ENCODE results near the gene ITPRIPL2.

DNA sequence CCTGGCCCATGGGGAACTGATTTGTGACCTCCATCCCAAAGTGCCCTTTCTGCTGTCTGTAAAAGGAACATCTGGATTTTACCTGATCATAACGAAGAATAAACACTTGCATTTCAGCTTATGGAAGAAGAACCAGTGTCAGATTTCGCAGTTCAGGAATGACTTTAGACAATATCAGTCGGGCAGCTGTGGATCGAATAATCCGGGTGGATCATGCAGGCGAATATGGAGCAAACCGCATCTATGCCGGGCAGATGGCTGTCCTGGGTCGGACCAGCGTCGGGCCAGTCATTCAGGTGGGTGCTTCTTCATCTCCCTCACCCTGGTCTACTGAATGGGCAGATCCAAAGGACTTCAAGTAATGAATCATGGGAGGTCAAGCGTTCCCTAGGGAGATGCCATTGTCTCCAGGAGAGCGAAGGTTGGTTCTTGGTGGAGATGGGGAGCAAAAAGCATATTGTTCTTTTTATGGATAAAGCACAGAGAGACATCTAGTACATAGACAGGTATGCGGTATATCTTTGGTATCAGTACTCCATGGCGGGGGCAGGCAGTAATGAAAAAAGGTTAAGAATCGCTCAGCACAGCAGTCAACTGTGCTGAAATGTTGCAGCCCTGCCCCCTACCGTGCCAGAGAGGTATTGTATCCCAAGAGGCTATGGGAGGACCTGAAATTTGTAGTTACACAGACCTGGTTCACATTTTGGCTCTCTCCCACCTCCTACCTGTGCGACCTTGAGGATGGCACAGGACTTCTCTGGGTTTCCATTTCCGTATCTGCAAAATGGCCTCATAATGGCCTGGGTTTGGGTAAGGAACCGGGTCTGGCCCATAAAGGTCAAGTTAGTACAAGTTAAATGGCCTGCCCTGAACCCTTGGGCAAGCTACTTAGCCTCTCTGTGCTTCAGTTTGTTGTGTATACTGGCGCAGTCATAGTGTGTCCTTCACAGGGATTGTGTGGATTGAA is 41.7 kb upstream of the ITPRIPL2 start:
- TF ChIP-seq, protein P1, sequence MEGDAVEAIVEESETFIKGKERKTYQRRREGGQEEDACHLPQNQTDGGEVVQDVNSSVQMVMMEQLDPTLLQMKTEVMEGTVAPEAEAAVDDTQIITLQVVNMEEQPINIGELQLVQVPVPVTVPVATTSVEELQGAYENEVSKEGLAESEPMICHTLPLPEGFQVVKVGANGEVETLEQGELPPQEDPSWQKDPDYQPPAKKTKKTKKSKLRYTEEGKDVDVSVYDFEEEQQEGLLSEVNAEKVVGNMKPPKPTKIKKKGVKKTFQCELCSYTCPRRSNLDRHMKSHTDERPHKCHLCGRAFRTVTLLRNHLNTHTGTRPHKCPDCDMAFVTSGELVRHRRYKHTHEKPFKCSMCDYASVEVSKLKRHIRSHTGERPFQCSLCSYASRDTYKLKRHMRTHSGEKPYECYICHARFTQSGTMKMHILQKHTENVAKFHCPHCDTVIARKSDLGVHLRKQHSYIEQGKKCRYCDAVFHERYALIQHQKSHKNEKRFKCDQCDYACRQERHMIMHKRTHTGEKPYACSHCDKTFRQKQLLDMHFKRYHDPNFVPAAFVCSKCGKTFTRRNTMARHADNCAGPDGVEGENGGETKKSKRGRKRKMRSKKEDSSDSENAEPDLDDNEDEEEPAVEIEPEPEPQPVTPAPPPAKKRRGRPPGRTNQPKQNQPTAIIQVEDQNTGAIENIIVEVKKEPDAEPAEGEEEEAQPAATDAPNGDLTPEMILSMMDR (optimal IDR thresholded peaks at IDR 0.05 in 1 of 3, IDR thresholded peaks at IDR 0.05 in 1 of 3, conservative IDR thresholded peaks at IDR 0.05 in 1 of 3; ENCODE audit: extremely low read depth in 1 of 3, insufficient read depth in 2 of 3, low read length in 3 of 3) = peak; percentile 80 to 91 (median 87)
- TF ChIP-seq EZH2 (IDR thresholded peaks at IDR 0.05; ENCODE audit: low read length) = no peak
